Body of pancreas (tissue), 4 donors: Measurements from ENCODE around the gene VIPR1. TPM values are rescaled to one million over a fixed set of nuclear protein-coding genes. Genes with fewer than 3 reads are reported as not detected.
"Not testable (repeated sequence)": the region's sequence is repeated elsewhere in the genome, so short reads cannot be mapped to it uniquely, and the experiment has no call there.

Experiments
- ATAC-seq: fragments of 150-250 bp; one replicate; pipeline ENCODE4 v1.9.1; 2016
- DNase-seq, 4 donors: peaks; one replicate each; pipeline ENCODE4 v3.0.0-alpha.2; 2019
- H3K27ac ChIP-seq, 4 donors: fragments of 200-600 bp; sonication (generic); 1 replicate in 3 of 4; 2 replicates in 1 of 4; pipeline versions ENCODE4 v1.5.1 to v1.6.1; 2016 to 2019; ENCODE audit warnings: mild to moderate bottlenecking in 1 of 4, mixed read lengths in 1 of 4, moderate library complexity in 1 of 4
- H3K27me3 ChIP-seq, 2 donors: fragments of 200-600 bp; sonication (generic); one replicate each; pipeline ENCODE4 v1.6.0; 2016; ENCODE audit warnings: mild to moderate bottlenecking in 1 of 2
- H3K36me3 ChIP-seq, 2 donors: fragments of 200-600 bp; sonication (generic); replicated peaks in 1 of 2; 2 replicates each; pipeline ENCODE4 v1.5.1; 2016; ENCODE audit warnings: low read depth in 2 of 2; ENCODE audit not compliant: insufficient read depth in 1 of 2
- H3K4me1 ChIP-seq: fragments of 200-600 bp; sonication (generic); one replicate; pipeline ENCODE4 v1.6.0; 2016
- H3K4me3 ChIP-seq, 2 donors: fragments of 200-600 bp; sonication (generic); 1 replicate in 1 of 2; 2 replicates in 1 of 2; pipeline ENCODE4 v1.5.1; 2016 to 2019
- H3K9me3 ChIP-seq, 3 donors: fragments of 200-600 bp; sonication (generic); 1 replicate in 2 of 3; 2 replicates in 1 of 3; pipeline ENCODE4 v1.5.1; 2016
- CTCF ChIP-seq, 7 experiments: fragments of 450-650 bp in 4 of 7; fragments of 200-600 bp in 3 of 7; sonication (generic) in 3 of 7; IDR thresholded peaks; one replicate each; pipeline ENCODE4 v1.5.1; 2016 to 2019; ENCODE audit warnings: antibody characterized with exemption in 7 of 7
- POLR2A ChIP-seq, 3 donors: fragments of 450-650 bp; IDR thresholded peaks; one replicate each; pipeline ENCODE4 v1.6.1; 2016; ENCODE audit warnings: antibody characterized with exemption in 3 of 3, mild to moderate bottlenecking in 2 of 3
- WGBS, 2 donors: methylation state at CpG; one replicate each; pipeline ENCODE4 v1.1.5; 2017; 5-methylcytosine and 5-hydroxymethylcytosine counted together
- intact Hi-C: fragments of 100-400 bp; cut with DNase I; formaldehyde crosslinking; loops from one replicate; pipeline ENCODE4 v1.15.1; 2023
- total RNA-seq, 2 donors: library from RNA; depleted of rRNA; stranded (reverse); fragments of >200 nt; gene quantifications; one replicate each; pipeline ENCODE4 v1.1.0, GENCODE V29; 2016

VIPR1 gene
- total RNA-seq, 2 donors from 2014 or later: 0.99 to 10.6 TPM

GRCh38 chr3:42550250-42550649 lies 47.8 kb downstream of the VIPR1 start:
- Histone ChIP-seq H3K27me3 (no peaks in the 10 kb centered on the region), H3K9me3 (no peaks in the 10 kb centered on the region), H3K4me3 (no peak overlapping the region), H3K36me3 (peaks cover 0 to 11% of the 10 kb centered on the region in 2 donors), H3K4me1 (peaks cover 12% of the 10 kb centered on the region), H3K27ac (no peak overlapping the region)
- intact Hi-C loops: no loop called here
- DNase-seq: no peak
- no peak for TF ChIP-seq CTCF (IDR thresholded peaks at IDR 0.05)
- TF ChIP-seq POLR2A (IDR thresholded peaks at IDR 0.05): no peak
- ATAC-seq: no peak
- 83 to 86% methylated on average over 1 of the region's 1 CpG for WGBS, 2 donors

- Histone ChIP-seq H3K27me3 (no peaks in the 10 kb centered on the region), H3K9me3 (no peaks in the 10 kb centered on the region), H3K4me1 (no peaks in the 10 kb centered on the region), H3K27ac (no peak overlapping the region), H3K4me3 (no peak overlapping the region), H3K36me3 (peaks cover 0 to 30% of the 10 kb centered on the region in 2 donors)
- intact Hi-C loops: no loop called here
- no peak for ATAC-seq
- WGBS, 2 donors: 0 to 24% methylated on average over 1 of the region's 1 CpG
- TF ChIP-seq CTCF (IDR thresholded peaks at IDR 0.05) (no peak), POLR2A (IDR thresholded peaks at IDR 0.05) (no peak)
- no peak for DNase-seq
Observed at GRCh38 chr3:42552830-42553229, 50.4 kb downstream of the VIPR1 start.

- Histone ChIP-seq H3K4me3 (no peak overlapping the region), H3K36me3 (peaks cover 0 to 44% of the 10 kb centered on the region in 2 donors), H3K4me1 (no peaks in the 10 kb centered on the region), H3K9me3 (no peaks in the 10 kb centered on the region), H3K27me3 (no peaks in the 10 kb centered on the region), H3K27ac (no peak overlapping the region)
- intact Hi-C loops: no loop called here
- 73 to 85% methylated on average over 3 of the region's 3 CpGs for WGBS, 2 donors
- ATAC-seq (no peak), DNase-seq (no peak)
- TF ChIP-seq CTCF (IDR thresholded peaks at IDR 0.05): no peak
- no peak for TF ChIP-seq POLR2A (IDR thresholded peaks at IDR 0.05)
Observed at GRCh38 chr3:42556089-42556632, 53.7 kb downstream of the VIPR1 start.

- H3K27ac ChIP-seq, H3K27me3 ChIP-seq, H3K4me1 ChIP-seq, intact Hi-C loops, H3K4me3 ChIP-seq, ATAC-seq, H3K9me3 ChIP-seq, DNase-seq: not testable (repeated sequence)
- WGBS, 2 donors: 95 to 99% methylated on average over 6 of the region's 6 CpGs
- peaks cover 0 to 46% of the 10 kb centered on the region in 2 donors for H3K36me3 ChIP-seq
Observed at GRCh38 chr3:42556817-42557216, 54.4 kb downstream of the VIPR1 start.

GRCh38 chr3:42557854-42558253 lies 55.4 kb downstream of the VIPR1 start:
- no peaks in the 10 kb centered on the region for H3K27me3 ChIP-seq
- no peak for DNase-seq
- no peak overlapping the region for H3K4me3 ChIP-seq
- no peak overlapping the region for H3K27ac ChIP-seq
- TF ChIP-seq CTCF (IDR thresholded peaks at IDR 0.05) (no peak), POLR2A (IDR thresholded peaks at IDR 0.05) (no peak)
- no peaks in the 10 kb centered on the region for H3K9me3 ChIP-seq
- no peaks in the 10 kb centered on the region for H3K4me1 ChIP-seq
- ATAC-seq: no peak
- H3K36me3 ChIP-seq: peaks cover 0 to 47% of the 10 kb centered on the region in 2 donors
- intact Hi-C loops: no loop called here
